OCI-LY1 (cell line): Measurements from ENCODE around the gene SPIB.

Experiments used
- H2AFZ ChIP-seq: fragments of 200-600 bp; sonication (generic), shearing (Covaris generic); 2 replicates; pipeline ENCODE4 v1.6.0; 2014; ENCODE audit warnings: antibody characterized with exemption, mild to moderate bottlenecking, low read length
- H3F3A ChIP-seq: fragments of 200-600 bp; sonication (generic), shearing (Covaris generic); 2 replicates; pipeline ENCODE4 v1.6.0; 2014; ENCODE audit warnings: mild to moderate bottlenecking, antibody characterized with exemption, low read length, moderate library complexity; ENCODE audit not compliant: insufficient read depth
- H3K27ac ChIP-seq: fragments of 200-600 bp; sonication (generic); 2 replicates; pipeline ENCODE4 v1.5.1; 2014; ENCODE audit warnings: low read length, mixed run types, mild to moderate bottlenecking, low read depth; ENCODE audit not compliant: poor library complexity, severe bottlenecking
- H3K27me3 ChIP-seq: fragments of 200-600 bp; sonication (generic); 2 replicates; pipeline ENCODE4 v1.6.0; 2014; ENCODE audit warnings: antibody characterized with exemption, mild to moderate bottlenecking, low read length, moderate library complexity; ENCODE audit not compliant: insufficient read depth
- H3K36me3 ChIP-seq: fragments of 200-600 bp; sonication (generic); 2 replicates; pipeline ENCODE4 v1.6.1; 2014; ENCODE audit warnings: mild to moderate bottlenecking, antibody characterized with exemption, low read length, moderate library complexity, mixed read lengths; ENCODE audit not compliant: insufficient read depth
- H3K4me1 ChIP-seq: fragments of 200-600 bp; sonication (generic); 2 replicates; pipeline ENCODE4 v1.5.1; 2014; ENCODE audit warnings: mild to moderate bottlenecking, low read length, moderate library complexity; ENCODE audit not compliant: insufficient read depth, severe bottlenecking
- H3K4me2 ChIP-seq: fragments of 200-600 bp; sonication (generic), shearing (Covaris generic); 2 replicates; pipeline ENCODE4 v1.6.1; 2014; ENCODE audit warnings: low read length
- H3K4me3 ChIP-seq: fragments of 200-600 bp; sonication (generic); 2 replicates; pipeline ENCODE4 v1.5.1; 2014; ENCODE audit warnings: low read length, low read depth, mild to moderate bottlenecking, mixed read lengths; ENCODE audit not compliant: poor library complexity, severe bottlenecking
- H3K79me2 ChIP-seq: fragments of 200-600 bp; shearing (Covaris generic); 2 replicates; pipeline ENCODE4 v1.6.1; 2016; ENCODE audit warnings: mixed run types, low read length, mixed read lengths; ENCODE audit not compliant: insufficient read depth
- H3K9ac ChIP-seq: fragments of 200-600 bp; sonication (generic), shearing (Covaris generic); 2 replicates; pipeline ENCODE4 v1.6.1; 2014; ENCODE audit warnings: mild to moderate bottlenecking, low read length, mixed read lengths
- H3K9me2 ChIP-seq: fragments of 200-600 bp; sonication (generic), shearing (Covaris generic); 2 replicates; pipeline ENCODE4 v1.6.1; 2014; ENCODE audit warnings: low read depth, mild to moderate bottlenecking, low read length, mixed read lengths
- H3K9me3 ChIP-seq: fragments of 200-600 bp; shearing (Covaris generic); 2 replicates; pipeline ENCODE4 v1.6.1; 2014; ENCODE audit warnings: low read length, mixed read lengths
- H4K20me1 ChIP-seq: fragments of 200-600 bp; sonication (generic), shearing (Covaris generic); 2 replicates; pipeline ENCODE4 v1.6.0; 2016; ENCODE audit warnings: mild to moderate bottlenecking, low read length; ENCODE audit not compliant: insufficient read depth
- CTCF ChIP-seq: fragments of 200-600 bp; sonication (generic), shearing (Covaris generic); IDR thresholded peaks from 2 replicates; pipeline ENCODE4 v1.5.1; 2017; ENCODE audit warnings: mild to moderate bottlenecking, antibody characterized with exemption, low read length, moderate library complexity, mixed read lengths
- EZH2 ChIP-seq: fragments of 200-600 bp; sonication (generic), shearing (Covaris generic); IDR thresholded peaks from 2 replicates; pipeline ENCODE4 v1.8.0; 2017; ENCODE audit warnings: borderline replicate concordance, mixed run types, mild to moderate bottlenecking, antibody characterized with exemption, low read length, moderate library complexity, mixed read lengths

The SPIB gene

GRCh38 chr19:50475736-50476223, 57.0 kb downstream of the SPIB start:
- no peak overlapping the region for H2AFZ ChIP-seq
- peaks cover 5% of the 10 kb centered on the region for H3K9me3 ChIP-seq
- no peak overlapping the region for H3K9ac ChIP-seq
- no peaks in the 10 kb centered on the region for H3K27me3 ChIP-seq
- peaks cover 11% of the 10 kb centered on the region for H3K4me1 ChIP-seq
- no peak overlapping the region for H3K27ac ChIP-seq
- H3K4me2 ChIP-seq, result no peak overlapping the region
- no peaks in the 10 kb centered on the region for H3K9me2 ChIP-seq
- TF ChIP-seq CTCF (no peak), EZH2 (no peak)
- H3K4me3 ChIP-seq, result no peak overlapping the region
- H3K36me3 ChIP-seq, result peaks cover 33% of the 10 kb centered on the region
- no peaks in the 10 kb centered on the region for H3K79me2 ChIP-seq
- H3F3A ChIP-seq, result no peaks in the 10 kb centered on the region
- H4K20me1 ChIP-seq, result no peaks in the 10 kb centered on the region

GRCh38 chr19:50476224-50476906, 57.6 kb downstream of the SPIB start, which contains the start of the genes EMC10 and GARIN5A:
Gene EMC10, plus strand, starts transcription at chr19:50476507. Its CDS starts 38 bp downstream, at chr19:50476545.
Gene GARIN5A, minus strand, starts transcription at chr19:50476848. Its CDS starts 460 bp downstream, at chr19:50476388.
- H3K27ac ChIP-seq, result peak within 1 kb of the TSS; percentile 70

GRCh38 chr19:50476907-50477238, 58.1 kb downstream of the SPIB start:
- no peaks in the 10 kb centered on the region for H4K20me1 ChIP-seq
- no peaks in the 10 kb centered on the region for H3F3A ChIP-seq
- H3K27ac ChIP-seq, result peak overlapping the region; percentile 70
- H2AFZ ChIP-seq, result no peak overlapping the region
- peaks cover 5% of the 10 kb centered on the region for H3K9me3 ChIP-seq
- H3K4me2 ChIP-seq, result peak overlapping the region; percentile 71
- no peaks in the 10 kb centered on the region for H3K9me2 ChIP-seq
- peak overlapping the region; percentile 92 for H3K4me3 ChIP-seq
- H3K4me1 ChIP-seq, result peaks cover 11% of the 10 kb centered on the region
- no peaks in the 10 kb centered on the region for H3K79me2 ChIP-seq
- no peak for TF ChIP-seq EZH2
- no peak for TF ChIP-seq CTCF
- no peaks in the 10 kb centered on the region for H3K27me3 ChIP-seq
- peak overlapping the region; percentile 95 for H3K9ac ChIP-seq
- peaks cover 43% of the 10 kb centered on the region for H3K36me3 ChIP-seq

More at GRCh38 chr19:50476224-50476906, 57.6 kb downstream of the SPIB start, which contains the start of the genes EMC10 and GARIN5A:
- Histone ChIP-seq H3K79me2 (no peaks in the 10 kb centered on the region), H2AFZ (no peak within 1 kb of the TSS), H3K27me3 (no peaks in the 10 kb centered on the region), H3K36me3 (peaks cover 38% of the 10 kb centered on the region), H3K9me2 (no peaks in the 10 kb centered on the region), H3K4me2 (peak within 1 kb of the TSS; percentile 71), H3K9me3 (peaks cover 5% of the 10 kb centered on the region), H4K20me1 (no peaks in the 10 kb centered on the region), H3K4me1 (peaks cover 11% of the 10 kb centered on the region), H3K4me3 (peak within 1 kb of the TSS; percentile 92), H3K9ac (peak within 1 kb of the TSS; percentile 95), H3F3A (no peaks in the 10 kb centered on the region)
- TF ChIP-seq CTCF (no peak), EZH2 (no peak)
